GM13977 (cell line): Measurements from ENCODE around the gene KCNMB2.
"Not testable (repeated sequence)": the region's sequence is repeated elsewhere in the genome, so short reads cannot be mapped to it uniquely, and the experiment has no call there.

Experiments used
- DNase-seq: peaks from one replicate; pipeline ENCODE4 v3.0.0; 2012; ENCODE audit warnings: low spot score
- CTCF ChIP-seq: IDR thresholded peaks from 2 replicates; pipeline ENCODE4 v1.5.1; 2012; ENCODE audit warnings: mild to moderate bottlenecking, control low read depth; ENCODE audit not compliant: insufficient read depth; ENCODE audit errors: extremely low read depth, missing control alignments
- in situ Hi-C: fragments of 300-500 bp; cut with MboI; formaldehyde crosslinking; loops from one replicate; pipeline ENCODE4 v1.12.0; 2022; ENCODE audit warnings: low sequenced_read_pairs, low pct_unique_long_range_greater_than_20kb, mixed read lengths, inconsistent platforms; ENCODE audit not compliant: unreplicated experiment

The KCNMB2 gene

GRCh38 chr3:178510496-178510895 lies 25.7 kb upstream of the KCNMB2 start:
- no peak for TF ChIP-seq CTCF
- in situ Hi-C loops, result no loop called here
- no peak for DNase-seq

GRCh38 chr3:178512647-178513046 lies 23.6 kb upstream of the KCNMB2 start:
- DNase-seq, result no peak
- TF ChIP-seq CTCF, result no peak
- in situ Hi-C loops, result no loop called here

GRCh38 chr3:178513546-178514380 lies 22.5 kb upstream of the KCNMB2 start:
- DNase-seq, result no peak
- in situ Hi-C loops, result no loop called here
- no peak for TF ChIP-seq CTCF

- no peak for DNase-seq
- in situ Hi-C loops, result no loop called here
- TF ChIP-seq CTCF, result no peak
Measured at GRCh38 chr3:178514401-178514800, 21.8 kb upstream of the KCNMB2 start.

GRCh38 chr3:178515076-178515744 lies 21.0 kb upstream of the KCNMB2 start:
- DNase-seq, in situ Hi-C loops: not testable (repeated sequence)

- no peak for DNase-seq
- in situ Hi-C loops, result no loop called here
Measured at GRCh38 chr3:178517665-178518334, 18.4 kb upstream of the KCNMB2 start.

More at GRCh38 chr3:178517665-178518334, 18.4 kb upstream of the KCNMB2 start:
- no peak for TF ChIP-seq CTCF
